ENCODE measurements around the gene TMEM156.

The TMEM156 gene

GRCh38 chr4:39032218-39033085 lies at the start of gene TMEM156:
Gene TMEM156, minus strand, starts transcription at chr4:39032409. Its CDS starts 96 bp downstream, at chr4:39032313.
- Mint-ChIP-seq H3K4me3 (peak within 1 kb of the TSS; percentile 74), H3K4me1 (peaks cover 21% of the 10 kb centered on the region), H3K9me3 (no peaks in the 10 kb centered on the region), H3K27ac (ENCODE audit: low read depth) (peak within 1 kb of the TSS; percentile 86), H3K27me3 (no peaks in the 10 kb centered on the region), H3K36me3 (ENCODE audit: insufficient read depth) (peaks cover 5% of the 10 kb centered on the region)
- DNase-seq (ENCODE audit: low spot score in 2 of 2) = no peak
- peak; percentile 94 for ATAC-seq (replicated peaks; ENCODE audit: extremely low read depth, poor library complexity, severe bottlenecking)

- no peak for ATAC-seq (replicated peaks; ENCODE audit: extremely low read depth, poor library complexity, severe bottlenecking)
- no peaks in the 10 kb centered on the region for H3K27me3 Mint-ChIP-seq
- no peak for DNase-seq (ENCODE audit: low spot score in 2 of 2)
- no peaks in the 10 kb centered on the region for H3K4me1 Mint-ChIP-seq
- peaks cover 7% of the 10 kb centered on the region for H3K36me3 Mint-ChIP-seq (ENCODE audit: insufficient read depth)
- no peak overlapping the region for H3K27ac Mint-ChIP-seq (ENCODE audit: low read depth)
- H3K4me3 Mint-ChIP-seq = no peak overlapping the region
- H3K9me3 Mint-ChIP-seq = no peaks in the 10 kb centered on the region
Measured at GRCh38 chr4:39078829-39079228, 46.6 kb upstream of the TMEM156 start.

GRCh38 chr4:39068907-39069306 lies 36.7 kb upstream of the TMEM156 start:
- no peak for DNase-seq (ENCODE audit: low spot score in 2 of 2)
- H3K27me3 Mint-ChIP-seq = no peaks in the 10 kb centered on the region
- H3K27ac Mint-ChIP-seq (ENCODE audit: low read depth) = no peak overlapping the region
- H3K9me3 Mint-ChIP-seq = no peaks in the 10 kb centered on the region
- no peak overlapping the region for H3K4me3 Mint-ChIP-seq
- no peak for ATAC-seq (replicated peaks; ENCODE audit: extremely low read depth, poor library complexity, severe bottlenecking)
- H3K4me1 Mint-ChIP-seq = peaks cover 5% of the 10 kb centered on the region
- no peaks in the 10 kb centered on the region for H3K36me3 Mint-ChIP-seq (ENCODE audit: insufficient read depth)

- no peaks in the 10 kb centered on the region for H3K27me3 Mint-ChIP-seq
- no peak overlapping the region for H3K4me3 Mint-ChIP-seq
- DNase-seq (ENCODE audit: low spot score in 2 of 2) = no peak
- H3K4me1 Mint-ChIP-seq = peaks cover 9% of the 10 kb centered on the region
- H3K36me3 Mint-ChIP-seq (ENCODE audit: insufficient read depth) = no peaks in the 10 kb centered on the region
- no peak overlapping the region for H3K27ac Mint-ChIP-seq (ENCODE audit: low read depth)
- H3K9me3 Mint-ChIP-seq = no peaks in the 10 kb centered on the region
- no peak for ATAC-seq (replicated peaks; ENCODE audit: extremely low read depth, poor library complexity, severe bottlenecking)
Measured at GRCh38 chr4:39067451-39067850, 35.2 kb upstream of the TMEM156 start.

- Mint-ChIP-seq H3K27me3 (no peaks in the 10 kb centered on the region), H3K9me3 (no peaks in the 10 kb centered on the region), H3K4me1 (peaks cover 14% of the 10 kb centered on the region), H3K27ac (ENCODE audit: low read depth) (no peak overlapping the region), H3K36me3 (ENCODE audit: insufficient read depth) (no peaks in the 10 kb centered on the region), H3K4me3 (no peak overlapping the region)
- ATAC-seq (replicated peaks; ENCODE audit: extremely low read depth, poor library complexity, severe bottlenecking) = no peak
- no peak for DNase-seq (ENCODE audit: low spot score in 2 of 2)
Measured at GRCh38 chr4:39067031-39067430, 34.8 kb upstream of the TMEM156 start.

- no peak for ATAC-seq (replicated peaks; ENCODE audit: extremely low read depth, poor library complexity, severe bottlenecking)
- Mint-ChIP-seq H3K36me3 (ENCODE audit: insufficient read depth) (no peaks in the 10 kb centered on the region), H3K27me3 (no peaks in the 10 kb centered on the region), H3K9me3 (no peaks in the 10 kb centered on the region), H3K4me3 (no peak overlapping the region), H3K4me1 (peaks cover 20% of the 10 kb centered on the region), H3K27ac (ENCODE audit: low read depth) (no peak overlapping the region)
- DNase-seq (ENCODE audit: low spot score in 2 of 2) = no peak
Measured at GRCh38 chr4:39066371-39066770, 34.2 kb upstream of the TMEM156 start.

- Mint-ChIP-seq H3K9me3 (no peaks in the 10 kb centered on the region), H3K27me3 (no peaks in the 10 kb centered on the region), H3K4me3 (no peak overlapping the region), H3K4me1 (peaks cover 15% of the 10 kb centered on the region), H3K27ac (ENCODE audit: low read depth) (no peak overlapping the region), H3K36me3 (ENCODE audit: insufficient read depth) (no peaks in the 10 kb centered on the region)
- DNase-seq (ENCODE audit: low spot score in 2 of 2) (no peak), ATAC-seq (replicated peaks; ENCODE audit: extremely low read depth, poor library complexity, severe bottlenecking) (no peak)
Measured at GRCh38 chr4:39063430-39063829, 31.2 kb upstream of the TMEM156 start.

- DNase-seq (ENCODE audit: low spot score in 2 of 2) (no peak), ATAC-seq (replicated peaks; ENCODE audit: extremely low read depth, poor library complexity, severe bottlenecking) (no peak)
- H3K36me3 Mint-ChIP-seq (ENCODE audit: insufficient read depth) = no peaks in the 10 kb centered on the region
- H3K4me3 Mint-ChIP-seq = no peak overlapping the region
- H3K9me3 Mint-ChIP-seq = no peaks in the 10 kb centered on the region
- no peak overlapping the region for H3K27ac Mint-ChIP-seq (ENCODE audit: low read depth)
- H3K27me3 Mint-ChIP-seq = no peaks in the 10 kb centered on the region
- peaks cover 15% of the 10 kb centered on the region for H3K4me1 Mint-ChIP-seq
Measured at GRCh38 chr4:39062770-39063097, 30.5 kb upstream of the TMEM156 start.

GRCh38 chr4:39062094-39062769 lies 30.0 kb upstream of the TMEM156 start, which contains the start of gene KLHL5:
Gene KLHL5, plus strand, starts transcription at chr4:39062232. Its CDS starts 421 bp downstream, at chr4:39062653.
- ATAC-seq (replicated peaks; ENCODE audit: extremely low read depth, poor library complexity, severe bottlenecking) (no peak), DNase-seq (ENCODE audit: low spot score in 2 of 2) (no peak)
- H3K27ac Mint-ChIP-seq (ENCODE audit: low read depth) = no peak within 1 kb of the TSS
- no peaks in the 10 kb centered on the region for H3K27me3 Mint-ChIP-seq
- H3K36me3 Mint-ChIP-seq (ENCODE audit: insufficient read depth) = no peaks in the 10 kb centered on the region
- no peak within 1 kb of the TSS for H3K4me3 Mint-ChIP-seq
- no peaks in the 10 kb centered on the region for H3K9me3 Mint-ChIP-seq
- H3K4me1 Mint-ChIP-seq = peaks cover 15% of the 10 kb centered on the region

- Mint-ChIP-seq H3K27ac (ENCODE audit: low read depth) (no peak overlapping the region), H3K4me1 (peaks cover 15% of the 10 kb centered on the region), H3K36me3 (ENCODE audit: insufficient read depth) (peaks cover 2% of the 10 kb centered on the region), H3K4me3 (no peak overlapping the region), H3K27me3 (no peaks in the 10 kb centered on the region), H3K9me3 (no peaks in the 10 kb centered on the region)
- DNase-seq (ENCODE audit: low spot score in 2 of 2) (no peak), ATAC-seq (replicated peaks; ENCODE audit: extremely low read depth, poor library complexity, severe bottlenecking) (no peak)
Measured at GRCh38 chr4:39061457-39061856, 29.2 kb upstream of the TMEM156 start.

GRCh38 chr4:39056023-39056422 lies 23.8 kb upstream of the TMEM156 start:
- DNase-seq (ENCODE audit: low spot score in 2 of 2) (no peak), ATAC-seq (replicated peaks; ENCODE audit: extremely low read depth, poor library complexity, severe bottlenecking) (no peak)
- no peaks in the 10 kb centered on the region for H3K4me1 Mint-ChIP-seq
- no peak overlapping the region for H3K4me3 Mint-ChIP-seq
- no peaks in the 10 kb centered on the region for H3K9me3 Mint-ChIP-seq
- H3K36me3 Mint-ChIP-seq (ENCODE audit: insufficient read depth) = peaks cover 2% of the 10 kb centered on the region
- no peaks in the 10 kb centered on the region for H3K27me3 Mint-ChIP-seq
- no peak overlapping the region for H3K27ac Mint-ChIP-seq (ENCODE audit: low read depth)

GRCh38 chr4:39054497-39054896 lies 22.3 kb upstream of the TMEM156 start:
- Mint-ChIP-seq H3K27me3 (no peaks in the 10 kb centered on the region), H3K27ac (ENCODE audit: low read depth) (no peak overlapping the region), H3K4me1 (no peaks in the 10 kb centered on the region), H3K4me3 (no peak overlapping the region), H3K36me3 (ENCODE audit: insufficient read depth) (peaks cover 2% of the 10 kb centered on the region), H3K9me3 (no peaks in the 10 kb centered on the region)
- ATAC-seq (replicated peaks; ENCODE audit: extremely low read depth, poor library complexity, severe bottlenecking) (no peak), DNase-seq (ENCODE audit: low spot score in 2 of 2) (no peak)

GRCh38 chr4:39053983-39054382 lies 21.8 kb upstream of the TMEM156 start:
- Mint-ChIP-seq H3K9me3 (no peaks in the 10 kb centered on the region), H3K4me1 (no peaks in the 10 kb centered on the region), H3K4me3 (no peak overlapping the region), H3K27me3 (no peaks in the 10 kb centered on the region), H3K27ac (ENCODE audit: low read depth) (no peak overlapping the region), H3K36me3 (ENCODE audit: insufficient read depth) (peaks cover 2% of the 10 kb centered on the region)
- no peak for DNase-seq (ENCODE audit: low spot score in 2 of 2)
- ATAC-seq (replicated peaks; ENCODE audit: extremely low read depth, poor library complexity, severe bottlenecking) = no peak
